Astrocyte of the spinal cord (primary cell): ENCODE data around the gene TRMT2A.

Experiments
- DNase-seq: peaks from one replicate; pipeline ENCODE4 v3.0.0; 2011; ENCODE audit warnings: low read depth, low spot score
- H3K4me3 ChIP-seq: 2 replicates; pipeline ENCODE4 v1.5.1; 2011; ENCODE audit warnings: low read depth, mild to moderate bottlenecking, low read length, moderate library complexity
- CTCF ChIP-seq: IDR thresholded peaks from 2 replicates; pipeline ENCODE4 v1.5.1; 2012; ENCODE audit warnings: low read depth, mild to moderate bottlenecking, low read length, inconsistent platforms
- in situ Hi-C: cut with HindIII; loops from 2 replicates; pipeline ENCODE4 v1.10.0; 2017; ENCODE audit warnings: low sequenced_read_pairs

TRMT2A gene

GRCh38 chr22:20117633-20118299, 740 bp upstream of the TRMT2A start:
- H3K4me3 ChIP-seq = peak overlapping the region; percentile 78
- TF ChIP-seq CTCF = no peak
- DNase-seq = no peak
- in situ Hi-C loops = no loop called here

GRCh38 chr22:20116376-20116950, 563 bp downstream of the TRMT2A start:
- TF ChIP-seq CTCF = no peak
- in situ Hi-C loops = no loop called here
- DNase-seq = no peak
- H3K4me3 ChIP-seq = peak overlapping the region; percentile 96

- peak within 1 kb of the TSS; percentile 96 for H3K4me3 ChIP-seq
- in situ Hi-C loops = no loop called here
- TF ChIP-seq CTCF = no peak
- no peak for DNase-seq
Observed at GRCh38 chr22:20115691-20116375, 1.2 kb downstream of the TRMT2A start, which contains the start of gene RANBP1. RANBP1 (plus strand) TSS chr22:20116104; CDS start chr22:20116185, 81 bp downstream.

GRCh38 chr22:20114506-20115475, 2.2 kb downstream of the TRMT2A start:
- in situ Hi-C loops = no loop called here
- DNase-seq = no peak

GRCh38 chr22:20113551-20114310, 3.3 kb downstream of the TRMT2A start:
- DNase-seq = no peak
- in situ Hi-C loops = no loop called here
- no peak for TF ChIP-seq CTCF
- H3K4me3 ChIP-seq = no peak overlapping the region

More at GRCh38 chr22:20114506-20115475, 2.2 kb downstream of the TRMT2A start:
- TF ChIP-seq CTCF = no peak
- H3K4me3 ChIP-seq = no peak overlapping the region
